GM12878 (cell line): ENCODE measurements around the gene AMER2. TPM values are rescaled to one million over a fixed set of nuclear protein-coding genes. Genes with fewer than 3 reads are reported as not detected.

Experiments used
- ATAC-seq: fragments of 200-7000 bp; cut with Tn5 transposase; 3 replicates; pipeline ENCODE4 v1.9.1; 2020; ENCODE audit warnings: mild to moderate bottlenecking, moderate library complexity
- BruUV-seq: library from RNA; stranded (reverse); fragments of 400-500 nt; replicated peaks from 2 replicates; lab custom pipeline; 2021; lab: Mats Ljungman, UMichigan
- CTCF ChIA-PET: fragments of 300-600 bp; sonication (Branson Sonifier 250); formaldehyde crosslinking; extraction: SDS; loops from one replicate; lab custom pipeline; 2021; ENCODE audit warnings: inconsistent platforms; lab: Yijun Ruan, JAX
- POLR2A ChIA-PET: fragments of 350-600 bp; formaldehyde crosslinking; extraction: SDS; loops from one replicate; lab custom pipeline; 2021; ENCODE audit warnings: inconsistent platforms; lab: Charles Lee
- RAD21 ChIA-PET: fragments of 300-600 bp; sonication (Branson Sonifier 250); formaldehyde crosslinking; loops from one replicate; lab custom pipeline; 2023; ENCODE audit warnings: antibody characterized with exemption; ENCODE audit not compliant: unreplicated experiment; lab: Charles Lee
- SMC1A ChIA-PET: fragments of 300-600 bp; sonication (Branson Sonifier 250); formaldehyde crosslinking; loops from one replicate; lab custom pipeline; 2023; ENCODE audit not compliant: unreplicated experiment, uncharacterized antibody; lab: Charles Lee
- DNase-seq: peaks from one replicate; pipeline ENCODE4 v3.0.0-alpha.2; 2011; ENCODE audit warnings: low read depth, low spot score
- FAIRE-seq: peaks from 3 replicates; lab custom pipeline; 2011; peaks lifted over from hg19 to GRCh38; lab: Jason Lieb, UNC
- H2AFZ ChIP-seq: 2 replicates; pipeline ENCODE4 v1.6.0; 2011; ENCODE audit warnings: low read depth, low read length, control low read depth; ENCODE audit not compliant: control insufficient read depth
- H3K27ac ChIP-seq: 2 replicates; pipeline ENCODE4 v1.5.1; 2011; ENCODE audit warnings: control low read depth; ENCODE audit not compliant: control insufficient read depth, insufficient read depth
- H3K27me3 ChIP-seq, 2 experiments: replicated peaks in 1 of 2; 2 replicates each; pipeline versions ENCODE4 v1.6.0 to v1.6.1; 2011; ENCODE audit warnings: low read length in 1 of 2; ENCODE audit not compliant: control insufficient read depth in 2 of 2, insufficient read depth in 2 of 2
- H3K36me3 ChIP-seq, 2 experiments: 2 replicates each; pipeline ENCODE4 v1.5.1; 2011; ENCODE audit warnings: low read length in 1 of 2; ENCODE audit not compliant: control insufficient read depth in 2 of 2, insufficient read depth in 2 of 2
- H3K4me1 ChIP-seq: 2 replicates; pipeline ENCODE4 v1.6.1; 2011; ENCODE audit warnings: mild to moderate bottlenecking, low read length, moderate library complexity, mixed read lengths; ENCODE audit not compliant: control insufficient read depth, insufficient read depth
- H3K4me2 ChIP-seq: 2 replicates; pipeline ENCODE4 v1.6.0; 2011; ENCODE audit warnings: control low read depth; ENCODE audit not compliant: control insufficient read depth, insufficient read depth
- H3K4me3 ChIP-seq: fragments of 200-600 bp; sonication (generic); 2 replicates; pipeline ENCODE4 v1.5.1; 2016
- H3K79me2 ChIP-seq: 2 replicates; pipeline ENCODE4 v1.6.0; 2011; ENCODE audit warnings: low read length; ENCODE audit not compliant: control insufficient read depth, insufficient read depth
- H3K9ac ChIP-seq: 2 replicates; pipeline ENCODE4 v1.8.0; 2011; ENCODE audit warnings: low read length, control low read depth, mixed read lengths; ENCODE audit not compliant: control insufficient read depth, insufficient read depth
- H3K9me3 ChIP-seq: replicated peaks from 3 replicates; pipeline ENCODE4 v1.5.1; 2011; ENCODE audit warnings: mild to moderate bottlenecking, low read length; ENCODE audit not compliant: control insufficient read depth, insufficient read depth
- H4K20me1 ChIP-seq: 2 replicates; pipeline ENCODE4 v1.6.0; 2011; ENCODE audit not compliant: control insufficient read depth, insufficient read depth
- ATF2 ChIP-seq: IDR thresholded peaks from 2 replicates; pipeline ENCODE4 v1.6.1; 2012; ENCODE audit warnings: low read length, inconsistent platforms
- BRCA1 ChIP-seq: IDR thresholded peaks from 2 replicates; pipeline ENCODE4 v1.6.1; 2011; ENCODE audit warnings: low read depth, low read length, improper control_type of control experiment
- CBX3 ChIP-seq: fragments of 200-600 bp; sonication (generic); IDR thresholded peaks from 2 replicates; pipeline ENCODE4 v1.6.1; 2016; ENCODE audit warnings: low read depth, borderline replicate concordance
- EED ChIP-seq: sonication (generic); IDR thresholded peaks from 2 replicates; pipeline ENCODE4 v1.6.1; 2016; ENCODE audit warnings: antibody characterized with exemption, low read depth
- MAX ChIP-seq: IDR thresholded peaks from 2 replicates; pipeline ENCODE4 v1.6.1; 2012; ENCODE audit warnings: low read depth, low read length, improper control_type of control experiment
- POU2F2 ChIP-seq: IDR thresholded peaks from 3 replicates; pipeline ENCODE4 v1.6.1; 2011; ENCODE audit warnings: low read depth, mild to moderate bottlenecking, low read length, borderline replicate concordance
- RAD21 ChIP-seq: IDR thresholded peaks from 2 replicates; pipeline ENCODE4 v1.6.1; 2011; ENCODE audit warnings: mild to moderate bottlenecking, low read depth, low read length, moderate library complexity; ENCODE audit not compliant: insufficient read depth
- RELB ChIP-seq: fragments of 450-650 bp; IDR thresholded peaks from 2 replicates; pipeline ENCODE4 v1.6.1; 2017; ENCODE audit warnings: low read depth, mild to moderate bottlenecking, moderate library complexity
- SIN3A ChIP-seq: IDR thresholded peaks from 2 replicates; pipeline ENCODE4 v1.6.1; 2012; ENCODE audit warnings: low read depth, low read length, improper control_type of control experiment
- STAT3 ChIP-seq: IDR thresholded peaks from 2 replicates; pipeline ENCODE4 v1.6.1; 2011; ENCODE audit warnings: low read depth, low read length, improper control_type of control experiment
- ZNF24 ChIP-seq: fragments of 450-650 bp; IDR thresholded peaks from 2 replicates; pipeline ENCODE4 v1.6.1; 2017; ENCODE audit warnings: antibody characterized with exemption, mild to moderate bottlenecking
- WGBS: methylation state at CpG from one replicate; pipeline ENCODE4 v1.1.6; 2016; ENCODE audit warnings: low lambda C conversion rate; ENCODE audit not compliant: insufficient replicate concordance, insufficient coverage; ENCODE audit errors: missing lambda C conversion rate; 5-methylcytosine and 5-hydroxymethylcytosine counted together
- in situ Hi-C: fragments of 300-500 bp; cut with MboI; formaldehyde crosslinking; loops from 9 replicates; pipeline ENCODE4 v1.14.3; 2018; ENCODE audit warnings: mixed read lengths
- intact Hi-C: fragments of 100-400 bp; cut with micrococcal nuclease; formaldehyde crosslinking; loops from one replicate; pipeline ENCODE4 v1.14.2; 2022; ENCODE audit not compliant: unreplicated experiment
- polyA plus RNA-seq, 11 experiments: library from polyadenylated mRNA; depleted of rRNA in 4 of 11; unstranded in 6 of 11; stranded (reverse) in 5 of 11; fragments of >200 nt; fragmentation: Nextera tagmentation in 4 of 11; fragmentation: Illumina TruSeq in 1 of 11; extraction: Ambion mirVana in 4 of 11; extraction: Trizol in 1 of 11; gene quantifications; 1 replicate in 1 of 11; 2 replicates in 10 of 11; pipeline versions ENCODE4 v1.2.1 to v1.2.3, GENCODE V29; 2011 to 2016; ENCODE audit warnings: inconsistent platforms in 2 of 11, missing spikeins in 2 of 11, low read depth in 1 of 11
- total RNA-seq, 4 experiments: library from RNA; depleted of rRNA in 3 of 4; stranded (reverse); fragments of >200 nt in 3 of 4; fragmentation: Illumina TruSeq in 1 of 4; extraction: Trizol in 1 of 4; gene quantifications; 2 replicates each; pipeline versions ENCODE4 v1.2.1 to v1.2.3, GENCODE V29; 2013 to 2021

Gene AMER2
- total and polyA plus RNA-seq, 10 of the 15 experiments (the other 5 are each of a cell fraction or from before 2014, with no cell fraction given), result 0.01 to 0.34 (median 0.21) TPM

GRCh38 chr13:25192936-25193335 is 20.8 kb upstream of the AMER2 start:
- Histone ChIP-seq H3K9me3 (no peaks in the 10 kb centered on the region; the same call in 2 of the 3 replicates), H3K4me2 (no peak overlapping the region), H3K4me1 (no peaks in the 10 kb centered on the region), H4K20me1 (no peaks in the 10 kb centered on the region), H3K79me2 (no peaks in the 10 kb centered on the region), H3K27ac (no peak overlapping the region), H3K36me3 (no peaks in the 10 kb centered on the region), H3K4me3 (no peak overlapping the region), H3K27me3 (no peaks in the 10 kb centered on the region), H2AFZ (no peak overlapping the region), H3K9ac (no peak overlapping the region)
- BruUV-seq, result no TSS peak
- ChIA-PET POLR2A (interaction anchor here (0.7 kb wide), 1 partner anchor 11 kb away, joined by 3 read pairs; no protein-coding TSS in a partner anchor), CTCF (no interaction called here), RAD21 (interaction anchor here (0.8 kb wide), 1 partner anchor 11 kb away, joined by 3 read pairs; no protein-coding TSS in a partner anchor), SMC1A (interaction anchor here (5.8 kb wide), 1 partner anchor 13 kb away, joined by 36 read pairs; no protein-coding TSS in a partner anchor)
- no peak for ATAC-seq
- WGBS, result 68% methylated on average over 8 of the region's 8 CpGs
- in situ Hi-C loops (no loop called here), intact Hi-C loops (no loop called here)
- TF ChIP-seq CBX3, result no peak
- no peak for TF ChIP-seq STAT3
- TF ChIP-seq MAX, result no peak
- no peak for TF ChIP-seq RAD21
- TF ChIP-seq RELB, result no peak
- no peak for TF ChIP-seq ZNF24
- TF ChIP-seq SIN3A, result no peak
- no peak for TF ChIP-seq ATF2
- no peak for TF ChIP-seq BRCA1
- no peak for TF ChIP-seq POU2F2
- TF ChIP-seq EED, result no peak
- no peak for DNase-seq
- no peak for FAIRE-seq
